DMS114 treated with DMSO at 0.1 percent for 48 hours (cell line): ENCODE measurements around the gene ZNF761.

Experiments used
- DNase-seq: peaks from one replicate; lab custom pipeline; 2025; ENCODE audit not compliant: unreplicated experiment; lab: John Stamatoyannopoulos, UW

The ZNF761 gene

DNA sequence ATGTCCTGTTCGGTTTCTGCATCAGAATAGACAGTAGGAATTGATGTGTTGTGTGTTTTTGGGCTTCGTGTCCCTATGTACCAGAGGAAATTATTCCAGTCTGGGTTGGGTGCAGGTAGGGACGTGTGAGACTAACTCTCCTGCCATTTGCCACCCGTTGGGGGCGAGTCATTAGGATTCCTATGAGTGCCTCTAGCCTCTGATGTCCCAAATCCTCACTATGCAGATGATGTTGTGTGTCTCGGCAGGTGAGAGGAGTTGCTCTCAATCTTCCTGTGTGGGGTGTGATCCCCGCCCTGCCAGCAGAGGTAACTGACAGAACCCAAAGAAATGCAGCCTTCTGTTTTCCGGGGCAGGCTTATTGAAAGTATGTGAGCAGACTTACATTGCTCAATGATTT lies 74.9 kb downstream of the ZNF761 start:
- no peak for DNase-seq
